ENCODE data around the gene LAYN.

LAYN gene

GRCh38 chr11:111512296-111513239 lies 28.0 kb upstream of the LAYN start, which contains the start of gene BTG4:
BTG4 (minus strand) TSS chr11:111512386; CDS start chr11:111498776, 13,610 bp downstream.
- DNase-seq (ENCODE audit: low read depth), result no peak
- no peak for TF ChIP-seq CTCF (IDR thresholded peaks at IDR 0.05; ENCODE audit: control insufficient read depth, insufficient read depth, low read depth, low read length, missing control alignments)
- H3K4me3 ChIP-seq (ENCODE audit: control insufficient read depth, low read depth, low read length), result peak within 1 kb of the TSS; percentile 54

GRCh38 chr11:111513240-111513605 lies 27.3 kb upstream of the LAYN start:
- DNase-seq (ENCODE audit: low read depth), result no peak
- H3K4me3 ChIP-seq (ENCODE audit: control insufficient read depth, low read depth, low read length), result no peak overlapping the region
- TF ChIP-seq CTCF (IDR thresholded peaks at IDR 0.05; ENCODE audit: control insufficient read depth, insufficient read depth, low read depth, low read length, missing control alignments), result no peak

DNA sequence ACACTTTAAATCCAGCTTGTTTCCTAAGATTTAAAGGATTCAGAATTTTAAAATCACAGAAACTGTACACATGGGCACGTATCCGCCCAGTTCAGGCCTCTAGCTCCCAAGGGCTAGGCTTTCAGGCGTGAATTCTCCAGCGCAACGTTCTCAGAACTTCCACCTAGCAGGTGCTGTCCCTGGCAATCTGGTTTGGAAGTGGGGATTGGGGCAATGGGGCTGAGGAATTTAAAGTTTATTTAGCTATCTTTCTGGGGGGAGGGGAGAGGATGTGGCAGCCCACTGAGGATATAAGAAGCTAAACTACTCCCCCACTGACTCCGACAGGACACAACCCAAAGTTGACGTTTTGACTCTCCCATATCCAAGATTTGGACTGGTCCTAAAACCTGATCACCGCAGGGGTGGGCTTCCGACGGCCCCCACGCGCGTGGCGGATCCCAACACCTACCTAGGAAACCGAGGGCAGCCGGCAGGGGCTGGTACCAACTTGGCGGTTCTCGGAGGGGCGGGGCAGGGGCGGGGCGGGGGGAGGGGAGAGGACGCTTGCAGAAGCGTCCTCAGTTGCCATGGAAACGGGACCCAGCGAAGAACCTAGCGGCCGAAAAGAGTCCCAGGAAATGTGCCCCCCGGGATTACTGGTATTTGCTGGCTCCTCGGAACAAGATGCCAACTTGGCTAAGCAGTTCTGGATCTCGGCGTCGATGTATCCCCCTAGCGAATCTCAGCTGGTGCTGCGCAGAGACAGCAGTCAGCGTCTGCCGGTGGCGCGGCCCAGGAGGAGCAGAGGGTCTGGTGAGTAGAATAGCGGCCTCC lies 26.1 kb upstream of the LAYN start, which contains the start of gene HOATZ:
Gene HOATZ, plus strand, starts transcription at position 563 of the 816 bp plus-strand sequence. Its CDS starts 7 bp downstream, at position 570.
- TF ChIP-seq CTCF (IDR thresholded peaks at IDR 0.05; ENCODE audit: control insufficient read depth, insufficient read depth, low read depth, low read length, missing control alignments), result no peak
- no peak for DNase-seq (ENCODE audit: low read depth)
- H3K4me3 ChIP-seq (ENCODE audit: control insufficient read depth, low read depth, low read length), result no peak within 1 kb of the TSS

DNA sequence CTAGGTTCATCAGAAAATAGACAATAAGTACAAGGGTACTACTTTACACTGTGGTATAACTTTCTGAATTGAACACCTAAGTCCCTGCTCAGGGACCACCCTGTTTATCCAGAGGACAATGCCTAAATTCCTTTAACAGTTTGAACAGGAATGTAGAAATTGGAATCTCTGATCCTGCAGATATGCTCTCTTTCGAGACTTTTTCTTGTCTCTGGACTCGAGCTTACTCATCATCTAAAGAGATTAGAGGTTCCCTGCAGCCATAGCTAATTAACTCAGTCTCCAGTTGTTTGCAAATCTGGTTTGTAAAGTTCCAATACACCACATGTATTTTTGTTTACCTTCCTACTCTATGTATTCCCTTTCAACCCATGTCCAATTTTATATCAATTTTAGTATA lies 24.9 kb upstream of the LAYN start:
- TF ChIP-seq CTCF (IDR thresholded peaks at IDR 0.05; ENCODE audit: control insufficient read depth, insufficient read depth, low read depth, low read length, missing control alignments), result no peak
- no peak for DNase-seq (ENCODE audit: low read depth)
- H3K4me3 ChIP-seq (ENCODE audit: control insufficient read depth, low read depth, low read length), result no peak overlapping the region

DNA sequence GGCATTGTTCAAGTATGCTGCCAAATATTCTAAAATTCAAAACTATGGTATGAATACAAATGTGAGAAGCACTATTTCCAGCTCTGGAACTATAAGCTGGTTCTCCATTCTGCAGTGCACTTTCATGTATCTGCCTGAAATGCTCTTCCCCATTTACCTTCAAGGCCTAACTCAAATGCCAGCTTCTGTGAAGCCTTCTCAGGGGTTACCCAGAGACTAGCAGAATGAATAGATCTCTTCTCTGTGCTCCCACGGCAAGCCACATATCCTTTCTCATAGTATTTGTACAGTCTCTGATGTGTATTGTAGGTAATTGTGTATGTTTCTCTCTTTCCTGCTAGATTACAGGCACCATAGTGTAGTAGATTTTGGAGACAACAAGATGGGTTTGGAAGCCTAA lies 21.9 kb upstream of the LAYN start:
- H3K4me3 ChIP-seq (ENCODE audit: control insufficient read depth, low read depth, low read length), result no peak overlapping the region
- DNase-seq (ENCODE audit: low read depth), result no peak
- no peak for TF ChIP-seq CTCF (IDR thresholded peaks at IDR 0.05; ENCODE audit: control insufficient read depth, insufficient read depth, low read depth, low read length, missing control alignments)

DNA sequence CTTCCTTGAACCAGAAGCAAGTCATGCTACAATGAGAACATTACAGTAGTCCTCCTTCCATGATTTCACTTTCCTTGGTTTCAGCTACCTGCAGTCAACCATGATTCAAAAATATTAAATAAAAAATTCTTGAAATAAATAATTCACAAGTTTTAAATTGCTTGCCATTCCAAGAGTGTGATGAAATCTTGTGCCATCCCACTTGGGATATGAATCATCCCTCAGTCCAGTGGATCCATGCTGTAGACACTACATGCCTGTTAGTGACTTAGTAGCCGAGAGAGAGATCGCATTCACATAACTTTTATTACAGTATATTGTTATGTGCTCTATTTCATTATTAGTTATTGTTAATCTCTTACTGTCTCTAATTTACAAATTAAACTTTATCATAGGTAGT lies 20.0 kb upstream of the LAYN start:
- H3K4me3 ChIP-seq (ENCODE audit: control insufficient read depth, low read depth, low read length), result no peak overlapping the region
- TF ChIP-seq CTCF (IDR thresholded peaks at IDR 0.05; ENCODE audit: control insufficient read depth, insufficient read depth, low read depth, low read length, missing control alignments), result no peak
- peak; percentile 16 for DNase-seq (ENCODE audit: low read depth)
